OCI-LY7 (cell line): ENCODE measurements around the gene CEP89. TPM values are rescaled to one million over a fixed set of nuclear protein-coding genes. Genes with fewer than 3 reads are reported as not detected.

Experiments used
- BruUV-seq: library from RNA; stranded (reverse); fragments of 400-500 nt; replicated peaks from 2 replicates; lab custom pipeline; 2021; lab: Mats Ljungman, UMichigan
- CTCF ChIA-PET: fragments of 300-600 bp; sonication (Branson Sonifier 250); formaldehyde crosslinking; loops from one replicate; lab custom pipeline; 2022; ENCODE audit warnings: antibody characterized with exemption; ENCODE audit not compliant: unreplicated experiment; lab: Charles Lee
- POLR2A ChIA-PET: fragments of 300-600 bp; sonication (Branson Sonifier 250); formaldehyde crosslinking; loops from one replicate; lab custom pipeline; 2022; ENCODE audit warnings: antibody characterized with exemption; lab: Charles Lee
- DNase-seq: peaks from one replicate; pipeline ENCODE4 v3.0.0-alpha.2; 2015; ENCODE audit warnings: low spot score
- H2AFZ ChIP-seq: fragments of 200-600 bp; sonication (generic), shearing (Covaris generic); 2 replicates; pipeline ENCODE4 v1.6.1; 2014; ENCODE audit warnings: mild to moderate bottlenecking, antibody characterized with exemption, low read length, moderate library complexity
- H3K27ac ChIP-seq: fragments of 200-600 bp; sonication (generic); 2 replicates; pipeline ENCODE4 v1.5.1; 2014; ENCODE audit warnings: mixed run types, low read depth, mild to moderate bottlenecking, moderate library complexity, low read length, inconsistent platforms; ENCODE audit not compliant: poor library complexity, severe bottlenecking
- H3K36me3 ChIP-seq: fragments of 200-600 bp; sonication (generic); 2 replicates; pipeline ENCODE4 v1.6.1; 2014; ENCODE audit warnings: mild to moderate bottlenecking, antibody characterized with exemption, low read length, moderate library complexity, mixed read lengths; ENCODE audit not compliant: insufficient read depth
- H3K4me1 ChIP-seq: fragments of 200-600 bp; sonication (generic); 2 replicates; pipeline ENCODE4 v1.5.1; 2014; ENCODE audit warnings: mild to moderate bottlenecking, low read length; ENCODE audit not compliant: insufficient read depth, poor library complexity, severe bottlenecking
- H3K4me2 ChIP-seq: fragments of 200-600 bp; sonication (generic); 2 replicates; pipeline ENCODE4 v1.6.1; 2014; ENCODE audit warnings: mild to moderate bottlenecking, low read length
- H3K4me3 ChIP-seq: fragments of 200-600 bp; sonication (generic); 2 replicates; pipeline ENCODE4 v1.5.1; 2014; ENCODE audit warnings: mild to moderate bottlenecking, low read depth, low read length; ENCODE audit not compliant: poor library complexity, severe bottlenecking
- H3K79me2 ChIP-seq: fragments of 200-600 bp; sonication (generic); 2 replicates; pipeline ENCODE4 v1.6.1; 2016; ENCODE audit warnings: low read depth, mild to moderate bottlenecking, low read length, moderate library complexity, mixed read lengths; ENCODE audit not compliant: insufficient read depth
- H3K9me2 ChIP-seq: fragments of 200-600 bp; sonication (generic); 2 replicates; pipeline ENCODE4 v1.6.1; 2016; ENCODE audit warnings: mild to moderate bottlenecking, low read length, mixed read lengths; ENCODE audit not compliant: insufficient read depth
- H3K9me3 ChIP-seq: fragments of 200-600 bp; sonication (generic); 2 replicates; pipeline ENCODE4 v1.6.1; 2014; ENCODE audit warnings: mild to moderate bottlenecking, mixed run types, low read length, mixed read lengths
- H4K20me1 ChIP-seq: fragments of 200-600 bp; sonication (generic); 2 replicates; pipeline ENCODE4 v1.6.1; 2014; ENCODE audit warnings: mild to moderate bottlenecking, antibody characterized with exemption, low read length, moderate library complexity, mixed read lengths; ENCODE audit not compliant: insufficient read depth
- CTCF ChIP-seq: fragments of 200-600 bp; sonication (generic); conservative IDR thresholded peaks from 2 replicates; pipeline ENCODE4 v1.5.1; 2014; ENCODE audit warnings: mild to moderate bottlenecking, antibody characterized with exemption, low read length, moderate library complexity, mixed read lengths
- EZH2phosphoT487 ChIP-seq: fragments of 200-600 bp; sonication (generic); IDR thresholded peaks from 2 replicates; pipeline ENCODE4 v1.6.1; 2018; ENCODE audit warnings: low read depth, borderline replicate concordance, mild to moderate bottlenecking, mixed run types, antibody characterized with exemption, low read length, moderate library complexity, mixed read lengths
- intact Hi-C: fragments of 100-400 bp; cut with micrococcal nuclease; formaldehyde crosslinking; loops from one replicate; pipeline ENCODE4 v1.10.0; 2022; ENCODE audit not compliant: unreplicated experiment
- total RNA-seq, 2 experiments: library from RNA; depleted of rRNA in 1 of 2; stranded (reverse); fragments of >200 nt in 1 of 2; shearing (Covaris generic) in 1 of 2; gene quantifications; 2 replicates each; pipeline ENCODE4 v1.2.3, GENCODE V29; 2014 to 2022

Gene CEP89
- total RNA-seq, 2 experiments from 2014 or later = 15.8 to 20.6 TPM

- no peak for TF ChIP-seq EZH2phosphoT487
- no peak for TF ChIP-seq CTCF
- intact Hi-C loops = no loop called here
- no peak overlapping the region for H2AFZ ChIP-seq
- DNase-seq = no peak
- ChIA-PET POLR2A (interaction anchor here (0.6 kb wide), 1 partner anchor 188 kb away, joined by 4 read pairs; no protein-coding TSS in a partner anchor), CTCF (no interaction called here)
- no peaks in the 10 kb centered on the region for H3K9me2 ChIP-seq
- no peaks in the 10 kb centered on the region for H3K79me2 ChIP-seq
- no peaks in the 10 kb centered on the region for H4K20me1 ChIP-seq
- H3K4me3 ChIP-seq = no peak overlapping the region
- no peaks in the 10 kb centered on the region for H3K9me3 ChIP-seq
- no TSS peak for BruUV-seq
- no peaks in the 10 kb centered on the region; the same call in 1 of the 2 replicates for H3K36me3 ChIP-seq
- no peaks in the 10 kb centered on the region for H3K4me1 ChIP-seq
- H3K4me2 ChIP-seq = no peak overlapping the region
- no peak overlapping the region for H3K27ac ChIP-seq
These were observed 54.7 kb downstream of the CEP89 start for GRCh38 chr19:32916969-32917615.

- Histone ChIP-seq H3K27ac (no peak overlapping the region), H2AFZ (no peak overlapping the region), H3K79me2 (no peaks in the 10 kb centered on the region), H3K4me3 (no peak overlapping the region), H4K20me1 (no peaks in the 10 kb centered on the region), H3K9me2 (no peaks in the 10 kb centered on the region), H3K4me1 (no peaks in the 10 kb centered on the region), H3K9me3 (no peaks in the 10 kb centered on the region), H3K36me3 (no peaks in the 10 kb centered on the region; the same call in 1 of the 2 replicates), H3K4me2 (no peak overlapping the region)
- ChIA-PET POLR2A (interaction anchor here (0.7 kb wide), 1 partner anchor 32 kb away, joined by 5 read pairs; no protein-coding TSS in a partner anchor), CTCF (no interaction called here)
- TF ChIP-seq CTCF (no peak), EZH2phosphoT487 (no peak)
- intact Hi-C loops = no loop called here
- DNase-seq = no peak
- BruUV-seq = no TSS peak
These were observed 56.7 kb downstream of the CEP89 start for GRCh38 chr19:32914879-32915660.
